T-helper 2 cell treated with Interferon-gamma antibody and Interleukin-4, amounts not matched to agents 5 μg/mL and 100 μg/mL, for 36 hours (primary cell): Measurements from ENCODE around the gene UBE2E2.

Experiments used
- DNase-seq: peaks from one replicate; pipeline ENCODE4 v3.0.0; 2021; ENCODE audit warnings: low spot score
- H3K27ac Mint-ChIP-seq: one replicate; pipeline ENCODE4 v1.8.0; 2021; ENCODE audit warnings: mild to moderate bottlenecking, mixed read lengths
- H3K27me3 Mint-ChIP-seq: one replicate; pipeline ENCODE4 v1.8.0; 2021; ENCODE audit warnings: low read depth, mixed read lengths
- H3K36me3 Mint-ChIP-seq: one replicate; pipeline ENCODE4 v1.8.0; 2021; ENCODE audit warnings: low read depth, mixed read lengths
- H3K4me1 Mint-ChIP-seq: one replicate; pipeline ENCODE4 v1.8.0; 2021; ENCODE audit warnings: low read depth, mixed read lengths
- H3K4me3 Mint-ChIP-seq: one replicate; pipeline ENCODE4 v1.8.0; 2022; ENCODE audit warnings: mild to moderate bottlenecking, moderate library complexity, mixed read lengths
- H3K9me3 Mint-ChIP-seq: one replicate; pipeline ENCODE4 v1.8.0; 2021; ENCODE audit warnings: mixed read lengths

Gene UBE2E2

GRCh38 chr3:23202921-23203707 is at the start of gene UBE2E2:
TSS of gene UBE2E2 (plus strand) at chr3:23203327.
- Mint-ChIP-seq H3K27me3 (peaks cover 49% of the 10 kb centered on the region), H3K4me3 (peak within 1 kb of the TSS; percentile 86), H3K4me1 (peaks cover 7% of the 10 kb centered on the region), H3K9me3 (no peaks in the 10 kb centered on the region), H3K36me3 (no peaks in the 10 kb centered on the region), H3K27ac (peak within 1 kb of the TSS; percentile 63)
- DNase-seq, result peak; percentile 66

GRCh38 chr3:23153436-23153835 is 49.7 kb upstream of the UBE2E2 start:
- Mint-ChIP-seq H3K36me3 (no peaks in the 10 kb centered on the region), H3K9me3 (no peaks in the 10 kb centered on the region), H3K4me3 (no peak overlapping the region), H3K4me1 (no peaks in the 10 kb centered on the region), H3K27me3 (no peaks in the 10 kb centered on the region), H3K27ac (no peak overlapping the region)
- DNase-seq, result no peak

GRCh38 chr3:23157331-23157730 is 45.8 kb upstream of the UBE2E2 start:
- Mint-ChIP-seq H3K4me3 (no peak overlapping the region), H3K27ac (no peak overlapping the region), H3K4me1 (no peaks in the 10 kb centered on the region), H3K9me3 (no peaks in the 10 kb centered on the region), H3K36me3 (no peaks in the 10 kb centered on the region), H3K27me3 (no peaks in the 10 kb centered on the region)
- DNase-seq, result no peak

- H3K9me3 Mint-ChIP-seq, result no peaks in the 10 kb centered on the region
- no peak overlapping the region for H3K27ac Mint-ChIP-seq
- no peaks in the 10 kb centered on the region for H3K36me3 Mint-ChIP-seq
- no peak for DNase-seq
- H3K4me3 Mint-ChIP-seq, result no peak overlapping the region
- no peaks in the 10 kb centered on the region for H3K4me1 Mint-ChIP-seq
- no peaks in the 10 kb centered on the region for H3K27me3 Mint-ChIP-seq
Measured at GRCh38 chr3:23159929-23160328, 43.2 kb upstream of the UBE2E2 start.

GRCh38 chr3:23161308-23161707 is 41.8 kb upstream of the UBE2E2 start:
- no peak for DNase-seq
- Mint-ChIP-seq H3K9me3 (no peaks in the 10 kb centered on the region), H3K4me3 (no peak overlapping the region), H3K27me3 (no peaks in the 10 kb centered on the region), H3K36me3 (no peaks in the 10 kb centered on the region), H3K27ac (no peak overlapping the region), H3K4me1 (no peaks in the 10 kb centered on the region)

- H3K9me3 Mint-ChIP-seq, result no peaks in the 10 kb centered on the region
- H3K27ac Mint-ChIP-seq, result no peak overlapping the region
- H3K36me3 Mint-ChIP-seq, result no peaks in the 10 kb centered on the region
- no peak for DNase-seq
- H3K27me3 Mint-ChIP-seq, result no peaks in the 10 kb centered on the region
- no peaks in the 10 kb centered on the region for H3K4me1 Mint-ChIP-seq
- no peak overlapping the region for H3K4me3 Mint-ChIP-seq
Measured at GRCh38 chr3:23161896-23162570, 41.1 kb upstream of the UBE2E2 start.

- no peaks in the 10 kb centered on the region for H3K36me3 Mint-ChIP-seq
- H3K27ac Mint-ChIP-seq, result no peak overlapping the region
- no peaks in the 10 kb centered on the region for H3K27me3 Mint-ChIP-seq
- no peaks in the 10 kb centered on the region for H3K9me3 Mint-ChIP-seq
- no peak for DNase-seq
- no peaks in the 10 kb centered on the region for H3K4me1 Mint-ChIP-seq
- H3K4me3 Mint-ChIP-seq, result no peak overlapping the region
Measured at GRCh38 chr3:23162934-23163333, 40.2 kb upstream of the UBE2E2 start.

GRCh38 chr3:23164746-23165145 is 38.4 kb upstream of the UBE2E2 start:
- H3K27me3 Mint-ChIP-seq, result no peaks in the 10 kb centered on the region
- no peaks in the 10 kb centered on the region for H3K9me3 Mint-ChIP-seq
- H3K4me3 Mint-ChIP-seq, result no peak overlapping the region
- no peak overlapping the region for H3K27ac Mint-ChIP-seq
- DNase-seq, result no peak
- no peaks in the 10 kb centered on the region for H3K36me3 Mint-ChIP-seq
- H3K4me1 Mint-ChIP-seq, result no peaks in the 10 kb centered on the region

GRCh38 chr3:23165571-23165970 is 37.6 kb upstream of the UBE2E2 start:
- Mint-ChIP-seq H3K36me3 (no peaks in the 10 kb centered on the region), H3K27me3 (no peaks in the 10 kb centered on the region), H3K4me3 (no peak overlapping the region), H3K4me1 (no peaks in the 10 kb centered on the region), H3K9me3 (no peaks in the 10 kb centered on the region), H3K27ac (no peak overlapping the region)
- no peak for DNase-seq

- no peaks in the 10 kb centered on the region for H3K9me3 Mint-ChIP-seq
- no peaks in the 10 kb centered on the region for H3K27me3 Mint-ChIP-seq
- H3K4me3 Mint-ChIP-seq, result no peak overlapping the region
- no peaks in the 10 kb centered on the region for H3K36me3 Mint-ChIP-seq
- no peaks in the 10 kb centered on the region for H3K4me1 Mint-ChIP-seq
- DNase-seq, result no peak
- H3K27ac Mint-ChIP-seq, result no peak overlapping the region
Measured at GRCh38 chr3:23166276-23166675, 36.9 kb upstream of the UBE2E2 start.

- H3K27ac Mint-ChIP-seq, result no peak overlapping the region
- no peaks in the 10 kb centered on the region for H3K4me1 Mint-ChIP-seq
- DNase-seq, result no peak
- no peaks in the 10 kb centered on the region for H3K27me3 Mint-ChIP-seq
- no peaks in the 10 kb centered on the region for H3K36me3 Mint-ChIP-seq
- no peaks in the 10 kb centered on the region for H3K9me3 Mint-ChIP-seq
- H3K4me3 Mint-ChIP-seq, result no peak overlapping the region
Measured at GRCh38 chr3:23166845-23167244, 36.3 kb upstream of the UBE2E2 start.

GRCh38 chr3:23169551-23169950 is 33.6 kb upstream of the UBE2E2 start:
- Mint-ChIP-seq H3K27me3 (peaks cover 2% of the 10 kb centered on the region), H3K4me3 (no peak overlapping the region), H3K9me3 (no peaks in the 10 kb centered on the region), H3K27ac (no peak overlapping the region), H3K4me1 (no peaks in the 10 kb centered on the region), H3K36me3 (no peaks in the 10 kb centered on the region)
- no peak for DNase-seq

- DNase-seq, result no peak
- no peak overlapping the region for H3K27ac Mint-ChIP-seq
- no peaks in the 10 kb centered on the region for H3K36me3 Mint-ChIP-seq
- H3K27me3 Mint-ChIP-seq, result peaks cover 2% of the 10 kb centered on the region
- no peaks in the 10 kb centered on the region for H3K4me1 Mint-ChIP-seq
- no peaks in the 10 kb centered on the region for H3K9me3 Mint-ChIP-seq
- no peak overlapping the region for H3K4me3 Mint-ChIP-seq
Measured at GRCh38 chr3:23170291-23170690, 32.8 kb upstream of the UBE2E2 start.

GRCh38 chr3:23172059-23172458 is 31.1 kb upstream of the UBE2E2 start:
- Mint-ChIP-seq H3K27ac (no peak overlapping the region), H3K36me3 (no peaks in the 10 kb centered on the region), H3K4me3 (no peak overlapping the region), H3K27me3 (peaks cover 2% of the 10 kb centered on the region), H3K4me1 (no peaks in the 10 kb centered on the region), H3K9me3 (no peaks in the 10 kb centered on the region)
- no peak for DNase-seq
